ENCODE measurements around the gene SORBS1. TPM values are rescaled to one million over a fixed set of nuclear protein-coding genes. Genes with fewer than 3 reads are reported as not detected.

Gene SORBS1
- total and polyA plus RNA-seq, 2 of the 13 experiments (the other 11 are each of a cell fraction or from before 2014, with no cell fraction given): 16.8 to 39.8 TPM

DNA sequence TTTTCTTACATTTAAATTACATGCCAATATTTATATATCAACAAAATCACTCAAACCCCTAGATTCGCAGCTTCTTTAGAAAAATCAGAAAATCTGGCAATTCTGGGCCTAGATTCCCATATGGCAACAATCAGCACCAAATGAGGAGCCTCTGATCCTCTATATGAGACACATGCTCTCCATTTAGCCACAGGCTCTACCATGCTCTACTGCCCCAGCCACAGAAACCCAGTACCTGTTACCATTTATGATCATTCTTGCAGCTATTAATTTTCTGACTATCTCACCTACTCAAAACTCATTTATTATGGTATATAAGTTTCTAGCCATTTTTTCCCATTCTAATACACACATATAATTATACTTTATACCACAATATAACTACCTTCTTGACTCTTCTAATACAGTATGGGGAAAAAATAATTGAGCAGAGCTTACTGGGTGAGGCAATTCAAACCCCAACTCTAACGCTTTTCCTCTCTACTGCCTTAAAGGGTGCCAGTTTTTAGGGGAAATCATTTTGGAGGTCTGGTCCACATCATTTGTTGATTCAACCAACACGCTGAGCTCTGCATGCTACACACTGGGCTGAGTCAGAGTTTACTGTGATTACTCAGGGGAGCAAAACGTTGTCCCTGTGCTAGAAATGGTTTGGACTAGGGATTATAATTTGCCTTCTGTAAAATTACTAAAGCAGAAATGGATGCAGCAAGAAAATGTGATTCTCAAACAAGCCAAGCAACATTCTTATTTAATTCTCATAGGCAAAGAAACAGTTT, 281.9 kb downstream of the SORBS1 start (continued):
- TF ChIP-seq, protein P1, sequence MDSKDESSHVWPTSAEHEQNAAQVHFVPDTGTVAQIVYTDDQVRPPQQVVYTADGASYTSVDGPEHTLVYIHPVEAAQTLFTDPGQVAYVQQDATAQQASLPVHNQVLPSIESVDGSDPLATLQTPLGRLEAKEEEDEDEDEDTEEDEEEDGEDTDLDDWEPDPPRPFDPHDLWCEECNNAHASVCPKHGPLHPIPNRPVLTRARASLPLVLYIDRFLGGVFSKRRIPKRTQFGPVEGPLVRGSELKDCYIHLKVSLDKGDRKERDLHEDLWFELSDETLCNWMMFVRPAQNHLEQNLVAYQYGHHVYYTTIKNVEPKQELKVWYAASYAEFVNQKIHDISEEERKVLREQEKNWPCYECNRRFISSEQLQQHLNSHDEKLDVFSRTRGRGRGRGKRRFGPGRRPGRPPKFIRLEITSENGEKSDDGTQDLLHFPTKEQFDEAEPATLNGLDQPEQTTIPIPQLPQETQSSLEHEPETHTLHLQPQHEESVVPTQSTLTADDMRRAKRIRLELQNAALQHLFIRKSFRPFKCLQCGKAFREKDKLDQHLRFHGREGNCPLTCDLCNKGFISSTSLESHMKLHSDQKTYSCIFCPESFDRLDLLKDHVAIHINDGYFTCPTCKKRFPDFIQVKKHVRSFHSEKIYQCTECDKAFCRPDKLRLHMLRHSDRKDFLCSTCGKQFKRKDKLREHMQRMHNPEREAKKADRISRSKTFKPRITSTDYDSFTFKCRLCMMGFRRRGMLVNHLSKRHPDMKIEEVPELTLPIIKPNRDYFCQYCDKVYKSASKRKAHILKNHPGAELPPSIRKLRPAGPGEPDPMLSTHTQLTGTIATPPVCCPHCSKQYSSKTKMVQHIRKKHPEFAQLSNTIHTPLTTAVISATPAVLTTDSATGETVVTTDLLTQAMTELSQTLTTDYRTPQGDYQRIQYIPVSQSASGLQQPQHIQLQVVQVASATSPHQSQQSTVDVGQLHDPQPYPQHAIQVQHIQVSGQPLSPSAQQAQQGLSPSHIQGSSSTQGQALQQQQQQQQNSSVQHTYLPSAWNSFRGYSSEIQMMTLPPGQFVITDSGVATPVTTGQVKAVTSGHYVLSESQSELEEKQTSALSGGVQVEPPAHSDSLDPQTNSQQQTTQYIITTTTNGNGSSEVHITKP (CRISPR knock-in tag; IDR thresholded peaks at IDR 0.05; ENCODE audit: low read depth): peak; percentile 84; the same call in 1 of the 2 replicates
- TF ChIP-seq ZNF180 (CRISPR knock-in tag; IDR thresholded peaks at IDR 0.05; ENCODE audit: borderline replicate concordance, low read depth) (peak; percentile 87; the same call in 1 of the 2 replicates), SALL1 (CRISPR knock-in tag; IDR thresholded peaks at IDR 0.05) (no peak), ZBTB42 (CRISPR knock-in tag; IDR thresholded peaks at IDR 0.05) (no peak), SNRNP70 (IDR thresholded peaks at IDR 0.05; ENCODE audit: low read depth, low read length) (no peak), HHEX (CRISPR knock-in tag; IDR thresholded peaks at IDR 0.05) (no peak), RARA (CRISPR knock-in tag; IDR thresholded peaks at IDR 0.05) (0 out of 2 replicates have a peak, but pooled peaks have one; percentile 16), SAP130 (CRISPR knock-in tag; IDR thresholded peaks at IDR 0.05; ENCODE audit: low read depth) (peak; percentile 55; the same call in 1 of the 2 replicates), FOXA3 (CRISPR knock-in tag; IDR thresholded peaks at IDR 0.05) (0 out of 2 replicates have a peak, but pooled peaks have one; percentile 11), ADNP (CRISPR knock-in tag; IDR thresholded peaks at IDR 0.05) (no peak), KMT2B (CRISPR knock-in tag; IDR thresholded peaks at IDR 0.05) (no peak), FOXA1 (IDR thresholded peaks at IDR 0.05) (no peak), FOXA1 (CRISPR knock-in tag; IDR thresholded peaks at IDR 0.05) (peak; percentile 44; the same call in 1 of the 2 replicates)
- TF ChIP-seq, protein P2, sequence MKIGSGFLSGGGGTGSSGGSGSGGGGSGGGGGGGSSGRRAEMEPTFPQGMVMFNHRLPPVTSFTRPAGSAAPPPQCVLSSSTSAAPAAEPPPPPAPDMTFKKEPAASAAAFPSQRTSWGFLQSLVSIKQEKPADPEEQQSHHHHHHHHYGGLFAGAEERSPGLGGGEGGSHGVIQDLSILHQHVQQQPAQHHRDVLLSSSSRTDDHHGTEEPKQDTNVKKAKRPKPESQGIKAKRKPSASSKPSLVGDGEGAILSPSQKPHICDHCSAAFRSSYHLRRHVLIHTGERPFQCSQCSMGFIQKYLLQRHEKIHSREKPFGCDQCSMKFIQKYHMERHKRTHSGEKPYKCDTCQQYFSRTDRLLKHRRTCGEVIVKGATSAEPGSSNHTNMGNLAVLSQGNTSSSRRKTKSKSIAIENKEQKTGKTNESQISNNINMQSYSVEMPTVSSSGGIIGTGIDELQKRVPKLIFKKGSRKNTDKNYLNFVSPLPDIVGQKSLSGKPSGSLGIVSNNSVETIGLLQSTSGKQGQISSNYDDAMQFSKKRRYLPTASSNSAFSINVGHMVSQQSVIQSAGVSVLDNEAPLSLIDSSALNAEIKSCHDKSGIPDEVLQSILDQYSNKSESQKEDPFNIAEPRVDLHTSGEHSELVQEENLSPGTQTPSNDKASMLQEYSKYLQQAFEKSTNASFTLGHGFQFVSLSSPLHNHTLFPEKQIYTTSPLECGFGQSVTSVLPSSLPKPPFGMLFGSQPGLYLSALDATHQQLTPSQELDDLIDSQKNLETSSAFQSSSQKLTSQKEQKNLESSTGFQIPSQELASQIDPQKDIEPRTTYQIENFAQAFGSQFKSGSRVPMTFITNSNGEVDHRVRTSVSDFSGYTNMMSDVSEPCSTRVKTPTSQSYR (CRISPR knock-in tag; IDR thresholded peaks at IDR 0.05; ENCODE audit: borderline replicate concordance): no peak
- TF ChIP-seq, protein P3, sequence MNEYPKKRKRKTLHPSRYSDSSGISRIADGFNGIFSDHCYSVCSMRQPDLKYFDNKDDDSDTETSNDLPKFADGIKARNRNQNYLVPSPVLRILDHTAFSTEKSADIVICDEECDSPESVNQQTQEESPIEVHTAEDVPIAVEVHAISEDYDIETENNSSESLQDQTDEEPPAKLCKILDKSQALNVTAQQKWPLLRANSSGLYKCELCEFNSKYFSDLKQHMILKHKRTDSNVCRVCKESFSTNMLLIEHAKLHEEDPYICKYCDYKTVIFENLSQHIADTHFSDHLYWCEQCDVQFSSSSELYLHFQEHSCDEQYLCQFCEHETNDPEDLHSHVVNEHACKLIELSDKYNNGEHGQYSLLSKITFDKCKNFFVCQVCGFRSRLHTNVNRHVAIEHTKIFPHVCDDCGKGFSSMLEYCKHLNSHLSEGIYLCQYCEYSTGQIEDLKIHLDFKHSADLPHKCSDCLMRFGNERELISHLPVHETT (CRISPR knock-in tag; conservative IDR thresholded peaks at IDR 0.05): 0 out of 2 replicates have a peak, but pooled peaks have one; percentile 9
- TF ChIP-seq, protein P4, sequence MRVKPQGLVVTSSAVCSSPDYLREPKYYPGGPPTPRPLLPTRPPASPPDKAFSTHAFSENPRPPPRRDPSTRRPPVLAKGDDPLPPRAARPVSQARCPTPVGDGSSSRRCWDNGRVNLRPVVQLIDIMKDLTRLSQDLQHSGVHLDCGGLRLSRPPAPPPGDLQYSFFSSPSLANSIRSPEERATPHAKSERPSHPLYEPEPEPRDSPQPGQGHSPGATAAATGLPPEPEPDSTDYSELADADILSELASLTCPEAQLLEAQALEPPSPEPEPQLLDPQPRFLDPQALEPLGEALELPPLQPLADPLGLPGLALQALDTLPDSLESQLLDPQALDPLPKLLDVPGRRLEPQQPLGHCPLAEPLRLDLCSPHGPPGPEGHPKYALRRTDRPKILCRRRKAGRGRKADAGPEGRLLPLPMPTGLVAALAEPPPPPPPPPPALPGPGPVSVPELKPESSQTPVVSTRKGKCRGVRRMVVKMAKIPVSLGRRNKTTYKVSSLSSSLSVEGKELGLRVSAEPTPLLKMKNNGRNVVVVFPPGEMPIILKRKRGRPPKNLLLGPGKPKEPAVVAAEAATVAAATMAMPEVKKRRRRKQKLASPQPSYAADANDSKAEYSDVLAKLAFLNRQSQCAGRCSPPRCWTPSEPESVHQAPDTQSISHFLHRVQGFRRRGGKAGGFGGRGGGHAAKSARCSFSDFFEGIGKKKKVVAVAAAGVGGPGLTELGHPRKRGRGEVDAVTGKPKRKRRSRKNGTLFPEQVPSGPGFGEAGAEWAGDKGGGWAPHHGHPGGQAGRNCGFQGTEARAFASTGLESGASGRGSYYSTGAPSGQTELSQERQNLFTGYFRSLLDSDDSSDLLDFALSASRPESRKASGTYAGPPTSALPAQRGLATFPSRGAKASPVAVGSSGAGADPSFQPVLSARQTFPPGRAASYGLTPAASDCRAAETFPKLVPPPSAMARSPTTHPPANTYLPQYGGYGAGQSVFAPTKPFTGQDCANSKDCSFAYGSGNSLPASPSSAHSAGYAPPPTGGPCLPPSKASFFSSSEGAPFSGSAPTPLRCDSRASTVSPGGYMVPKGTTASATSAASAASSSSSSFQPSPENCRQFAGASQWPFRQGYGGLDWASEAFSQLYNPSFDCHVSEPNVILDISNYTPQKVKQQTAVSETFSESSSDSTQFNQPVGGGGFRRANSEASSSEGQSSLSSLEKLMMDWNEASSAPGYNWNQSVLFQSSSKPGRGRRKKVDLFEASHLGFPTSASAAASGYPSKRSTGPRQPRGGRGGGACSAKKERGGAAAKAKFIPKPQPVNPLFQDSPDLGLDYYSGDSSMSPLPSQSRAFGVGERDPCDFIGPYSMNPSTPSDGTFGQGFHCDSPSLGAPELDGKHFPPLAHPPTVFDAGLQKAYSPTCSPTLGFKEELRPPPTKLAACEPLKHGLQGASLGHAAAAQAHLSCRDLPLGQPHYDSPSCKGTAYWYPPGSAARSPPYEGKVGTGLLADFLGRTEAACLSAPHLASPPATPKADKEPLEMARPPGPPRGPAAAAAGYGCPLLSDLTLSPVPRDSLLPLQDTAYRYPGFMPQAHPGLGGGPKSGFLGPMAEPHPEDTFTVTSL (CRISPR knock-in tag; IDR thresholded peaks at IDR 0.05; ENCODE audit: borderline replicate concordance): peak; percentile 30; the same call in 1 of the 2 replicates
